Fibroblast of the aortic adventitia (primary cell): Measurements from ENCODE around the gene ARF3. TPM values are rescaled to one million over a fixed set of nuclear protein-coding genes. Genes with fewer than 3 reads are reported as not detected.

ENCODE experiments used
- DNase-seq: peaks from one replicate; pipeline ENCODE4 v3.0.0-alpha.2; 2010; ENCODE audit warnings: low read depth
- H3K4me3 ChIP-seq: 2 replicates; pipeline ENCODE4 v1.5.1; 2011; ENCODE audit warnings: low read depth, mild to moderate bottlenecking, control low read depth, low read length, moderate library complexity
- CTCF ChIP-seq: IDR thresholded peaks from 2 replicates; pipeline ENCODE4 v1.5.1; 2011; ENCODE audit warnings: mild to moderate bottlenecking, low read length, control low read depth, inconsistent platforms; ENCODE audit not compliant: insufficient read depth
- total RNA-seq: library from RNA; depleted of rRNA; stranded (reverse); fragments of >200 nt; gene quantifications from 2 replicates; pipeline ENCODE4 v1.2.3, GENCODE V29; 2012; ENCODE audit warnings: low replicate concordance

ARF3 gene
- total RNA-seq, 1 donor: 65.3 TPM

DNA sequence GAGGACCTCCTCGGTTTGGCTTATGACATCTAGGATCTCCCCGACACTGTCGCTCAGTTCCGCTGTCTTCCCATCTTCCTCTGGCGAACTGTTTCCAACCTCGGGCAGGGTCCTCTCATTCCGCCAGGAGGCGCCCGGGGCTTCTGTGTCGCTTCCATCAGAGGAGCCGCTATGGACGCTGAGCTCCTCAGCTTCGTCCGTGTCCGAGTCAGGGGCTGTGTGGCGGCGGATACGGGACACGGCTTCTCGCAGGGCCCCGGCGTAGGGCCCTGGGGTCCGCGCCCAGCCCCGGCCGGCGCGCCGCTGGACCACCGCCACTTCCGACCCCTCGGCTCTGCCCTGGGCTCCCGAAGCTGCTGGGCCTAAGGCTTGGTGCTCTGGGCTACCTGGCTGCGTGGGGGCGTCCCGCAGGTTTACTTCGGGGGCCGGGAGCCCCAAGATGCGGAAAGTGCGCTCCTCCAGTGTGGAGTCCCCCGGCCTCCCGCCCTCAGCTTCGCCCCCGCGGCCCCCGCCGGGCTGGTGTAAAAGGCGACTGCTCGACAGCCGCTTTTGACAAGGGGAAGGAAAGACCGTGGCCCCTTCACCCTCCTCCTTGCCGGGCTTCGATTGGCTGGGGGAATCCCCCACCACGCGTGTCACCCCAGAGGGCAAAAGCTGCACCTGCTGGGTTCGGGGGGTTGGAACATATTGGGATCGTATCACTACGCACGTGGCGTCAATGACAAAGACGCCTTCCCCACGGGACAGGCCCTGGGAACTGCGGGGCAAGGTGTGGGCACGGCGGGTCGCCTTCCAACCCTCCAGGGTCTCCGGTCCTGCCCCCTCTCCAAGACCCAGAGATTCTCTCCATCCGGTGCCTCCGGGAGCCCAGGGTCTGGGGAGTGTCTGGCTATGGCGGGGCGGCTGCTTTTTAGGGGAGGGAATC, 39.8 kb upstream of the ARF3 start:
- peak overlapping the region; percentile 33 for H3K4me3 ChIP-seq
- TF ChIP-seq CTCF: peak; percentile 90
- DNase-seq: peak; percentile 55

DNA sequence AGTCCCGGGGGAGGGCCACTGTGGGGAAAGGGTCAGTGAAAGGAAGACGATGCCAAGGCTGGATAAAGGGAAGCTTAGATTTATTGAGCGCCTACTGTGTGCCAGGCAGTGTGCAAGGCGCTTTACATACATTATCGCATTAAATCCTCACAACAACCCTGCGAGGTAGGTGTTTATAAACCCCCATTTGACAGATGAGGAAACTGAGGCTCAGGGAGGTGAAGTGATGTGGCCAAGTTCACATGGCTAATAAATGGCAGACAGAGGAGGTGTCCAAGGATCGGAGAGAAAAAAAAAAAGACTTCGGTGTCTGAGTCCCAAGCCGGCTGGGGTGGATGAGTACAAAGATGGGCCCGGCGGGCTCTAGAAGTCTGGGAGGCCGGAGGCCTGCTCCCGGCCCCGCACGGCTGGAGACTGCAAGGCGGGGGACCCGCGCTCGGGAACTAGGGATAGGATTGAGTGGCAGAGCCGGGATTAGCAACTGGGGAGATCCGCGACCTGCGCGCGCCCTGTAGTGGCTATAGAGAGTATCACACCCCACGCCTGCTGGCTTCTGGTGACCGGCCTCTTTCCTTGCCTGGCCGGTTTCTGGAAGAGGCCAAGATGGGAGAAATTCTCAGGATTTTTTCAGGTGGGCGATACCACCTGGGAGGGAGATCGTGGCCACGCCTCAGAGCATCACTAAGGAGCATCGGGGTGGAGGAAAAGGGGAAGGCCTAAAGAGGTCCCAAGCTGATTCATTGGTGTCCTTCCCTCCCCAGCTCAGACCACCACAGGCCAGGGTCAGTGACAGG, 38.0 kb upstream of the ARF3 start:
- TF ChIP-seq CTCF: peak; percentile 90
- H3K4me3 ChIP-seq: peak overlapping the region; percentile 31
- DNase-seq: peak; percentile 76

GRCh38 chr12:48994224-48995085, 37.2 kb upstream of the ARF3 start:
- no peak overlapping the region for H3K4me3 ChIP-seq
- TF ChIP-seq CTCF: no peak

DNA sequence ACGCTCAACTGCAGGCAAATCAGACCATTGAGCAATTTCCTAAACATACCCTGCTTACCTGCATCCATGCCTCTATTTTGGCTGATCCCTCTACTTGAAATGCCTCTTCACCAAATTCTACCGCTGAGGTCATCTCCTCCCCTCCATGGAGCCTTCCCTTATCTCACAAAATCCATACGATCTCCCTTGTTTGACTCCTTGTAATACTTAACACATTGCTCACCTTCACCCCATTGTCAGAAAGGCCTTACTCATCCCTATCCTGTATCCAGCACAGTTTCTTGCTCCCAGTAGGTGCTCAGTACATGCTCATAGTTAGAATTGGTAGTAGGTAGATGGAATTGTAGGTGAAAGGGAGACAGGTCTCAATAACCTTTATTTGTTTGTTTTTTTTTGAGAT, 36.5 kb upstream of the ARF3 start:
- no peak overlapping the region for H3K4me3 ChIP-seq
- TF ChIP-seq CTCF: no peak
- DNase-seq: no peak

More at GRCh38 chr12:48994224-48995085, 37.2 kb upstream of the ARF3 start:
- DNase-seq: no peak

DNA sequence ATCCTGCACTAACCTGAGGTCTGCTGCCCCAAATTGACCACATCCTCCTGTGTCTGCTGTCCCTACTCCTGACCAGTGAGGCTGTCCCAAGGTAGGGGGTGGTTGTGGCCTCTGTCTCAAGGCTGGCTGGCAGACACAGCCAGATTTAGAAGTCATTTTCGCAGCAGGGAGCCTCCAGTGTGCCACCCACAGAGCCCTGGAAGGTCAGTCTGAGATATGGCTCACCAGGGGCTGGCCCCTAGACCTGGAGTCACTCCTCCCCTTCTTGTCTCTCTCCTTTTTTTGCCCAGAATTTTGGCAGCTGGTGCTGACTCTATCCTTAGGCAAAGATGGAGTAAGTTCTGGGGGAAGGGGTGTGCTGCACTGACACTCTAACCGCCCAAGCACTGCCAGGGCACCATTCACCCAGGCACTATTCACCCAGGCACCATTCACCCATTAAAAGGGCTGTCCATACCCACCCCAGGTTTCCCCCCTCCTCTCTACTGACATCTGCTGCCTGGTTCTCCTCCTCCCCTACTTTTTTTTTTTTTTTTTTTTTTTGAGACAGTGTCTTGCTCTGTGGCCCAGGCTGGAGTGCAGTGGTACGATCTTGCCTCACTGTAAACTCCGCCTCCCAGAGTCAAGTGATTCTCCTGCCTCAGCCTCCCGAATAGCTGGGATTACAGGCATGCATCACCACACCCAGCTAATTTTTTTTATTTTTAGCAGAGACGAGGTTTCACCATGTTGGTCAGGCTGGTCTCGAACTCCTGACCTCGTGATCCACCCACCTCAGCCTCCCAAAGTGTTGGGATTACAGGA, 34.2 kb upstream of the ARF3 start:
- H3K4me3 ChIP-seq: no peak overlapping the region
- DNase-seq: no peak
- TF ChIP-seq CTCF: no peak
